Endothelial cell of umbilical vein (primary cell): ENCODE data around the gene MFN2. TPM values are rescaled to one million over a fixed set of nuclear protein-coding genes. Genes with fewer than 3 reads are reported as not detected.

Experiments used
- BruUV-seq: library from RNA; stranded (reverse); fragments of 400-500 nt; replicated peaks from 2 replicates; lab custom pipeline; 2021; lab: Mats Ljungman, UMichigan
- CTCF ChIA-PET: fragments of 300-600, 350-600 bp; sonication (Branson Sonifier 250); formaldehyde crosslinking; loops from one replicate; lab custom pipeline; 2021; ENCODE audit warnings: antibody characterized with exemption, inconsistent platforms; lab: Charles Lee
- POLR2A ChIA-PET: fragments of 300-600, 350-600 bp; sonication (Branson Sonifier 250); formaldehyde crosslinking; loops from one replicate; lab custom pipeline; 2021; ENCODE audit warnings: antibody characterized with exemption, inconsistent platforms; lab: Charles Lee
- DNase-seq: peaks from one replicate; pipeline ENCODE4 v3.0.0-alpha.2; 2011; ENCODE audit warnings: low read depth, low spot score
- FAIRE-seq: peaks from 2 replicates; lab custom pipeline; 2011; peaks lifted over from hg19 to GRCh38; lab: Jason Lieb, UNC
- H2AFZ ChIP-seq: 2 replicates; pipeline ENCODE4 v1.6.0; 2012; ENCODE audit warnings: low read depth, low read length, control low read depth, inconsistent platforms
- H3K27ac ChIP-seq: 2 replicates; pipeline ENCODE4 v1.5.1; 2011; ENCODE audit warnings: low read depth, mild to moderate bottlenecking, control low read depth, low read length, moderate library complexity; ENCODE audit not compliant: insufficient read depth
- H3K27me3 ChIP-seq, 2 experiments: 2 replicates each; pipeline versions ENCODE4 v1.6.0 to v1.6.1; 2011; ENCODE audit warnings: low read length in 2 of 2, mixed read lengths in 1 of 2; ENCODE audit not compliant: control insufficient read depth in 2 of 2, insufficient read depth in 2 of 2
- H3K36me3 ChIP-seq, 2 experiments: 2 replicates in 1 of 2; 3 replicates in 1 of 2; pipeline ENCODE4 v1.5.1; 2011; ENCODE audit warnings: low read length in 2 of 2, mild to moderate bottlenecking in 1 of 2, moderate library complexity in 1 of 2; ENCODE audit not compliant: control insufficient read depth in 2 of 2, insufficient read depth in 2 of 2; ENCODE audit errors: extremely low read depth in 1 of 2
- H3K4me1 ChIP-seq: 3 replicates; pipeline ENCODE4 v1.5.1; 2011; ENCODE audit warnings: mild to moderate bottlenecking, low read length; ENCODE audit not compliant: control insufficient read depth, insufficient read depth; ENCODE audit errors: extremely low read depth
- H3K4me2 ChIP-seq: 2 replicates; pipeline ENCODE4 v1.6.1; 2011; ENCODE audit warnings: low read length, control low read depth, mixed read lengths; ENCODE audit not compliant: insufficient read depth
- H3K4me3 ChIP-seq, 3 experiments: fragments of 200-600 bp in 1 of 3; sonication (generic), shearing (Covaris generic) in 1 of 3; replicated peaks in 1 of 3; 2 replicates each; pipeline ENCODE4 v1.5.1; 2011 to 2016; ENCODE audit warnings: control low read depth in 3 of 3, low read length in 3 of 3, mild to moderate bottlenecking in 2 of 3, inconsistent platforms in 1 of 3, low read depth in 1 of 3, moderate library complexity in 1 of 3; ENCODE audit not compliant: insufficient read depth in 1 of 3
- H3K79me2 ChIP-seq: 2 replicates; pipeline ENCODE4 v1.6.0; 2012; ENCODE audit warnings: low read length, inconsistent platforms; ENCODE audit not compliant: control insufficient read depth, insufficient read depth
- H3K9ac ChIP-seq: replicated peaks from 2 replicates; pipeline ENCODE3; 2011; ENCODE audit warnings: low read length, control low read depth; ENCODE audit not compliant: insufficient read depth; ENCODE audit errors: extremely low read depth
- H3K9me1 ChIP-seq: replicated peaks from 3 replicates; pipeline ENCODE4 v1.6.0; 2011; ENCODE audit warnings: mild to moderate bottlenecking, low read length; ENCODE audit not compliant: control insufficient read depth, insufficient read depth; ENCODE audit errors: extremely low read depth
- H3K9me3 ChIP-seq: replicated peaks from 2 replicates; pipeline ENCODE4 v1.5.1; 2012; ENCODE audit warnings: low read length, inconsistent platforms; ENCODE audit not compliant: control insufficient read depth, insufficient read depth
- H4K20me1 ChIP-seq: replicated peaks from 2 replicates; pipeline ENCODE3; 2011; ENCODE audit warnings: mild to moderate bottlenecking, low read length; ENCODE audit not compliant: control insufficient read depth, insufficient read depth; ENCODE audit errors: extremely low read depth
- CTCF ChIP-seq, 2 donors: IDR thresholded peaks; 1 replicate in 1 of 2; 2 replicates in 1 of 2; pipeline ENCODE4 v1.5.1; 2011; ENCODE audit warnings: low read length in 2 of 2, mild to moderate bottlenecking in 2 of 2, moderate library complexity in 2 of 2, control low read depth in 1 of 2, inconsistent platforms in 1 of 2, low read depth in 1 of 2; ENCODE audit not compliant: insufficient read depth in 1 of 2; ENCODE audit errors: extremely low read depth in 1 of 2
- EZH2 ChIP-seq: IDR thresholded peaks from 2 replicates; pipeline ENCODE4 v1.6.1; 2012; ENCODE audit warnings: borderline replicate concordance, low read depth, mild to moderate bottlenecking, moderate library complexity, low read length, inconsistent platforms; ENCODE audit not compliant: severe bottlenecking
- FOS ChIP-seq: IDR thresholded peaks from 2 replicates; pipeline ENCODE4 v1.6.1; 2011; ENCODE audit warnings: mild to moderate bottlenecking, low read length, moderate library complexity, borderline replicate concordance; ENCODE audit not compliant: insufficient read depth
- GATA2 ChIP-seq: IDR thresholded peaks from 2 replicates; pipeline ENCODE4 v1.7.0; 2011; ENCODE audit warnings: low read depth, mild to moderate bottlenecking, moderate library complexity, mixed read lengths, low read length; ENCODE audit not compliant: insufficient read length, insufficient read depth
- JUN ChIP-seq: IDR thresholded peaks from 2 replicates; pipeline ENCODE4 v1.6.1; 2011; ENCODE audit warnings: borderline replicate concordance, low read depth; ENCODE audit not compliant: insufficient read length, insufficient read depth
- MAX ChIP-seq: IDR thresholded peaks from 2 replicates; pipeline ENCODE4 v1.6.1; 2011; ENCODE audit not compliant: insufficient read depth, insufficient read length
- MYC ChIP-seq: IDR thresholded peaks from one replicate; pipeline ENCODE4 v1.6.1; 2011; ENCODE audit warnings: mild to moderate bottlenecking, low read depth, low read length
- POLR2A ChIP-seq: IDR thresholded peaks from 2 replicates; pipeline ENCODE4 v1.6.1; 2012; ENCODE audit warnings: low read depth, mild to moderate bottlenecking, control low read depth, low read length
- POLR2AphosphoS5 ChIP-seq: IDR thresholded peaks from 2 replicates; pipeline ENCODE4 v1.6.1; 2012; ENCODE audit warnings: low read depth, mild to moderate bottlenecking, control low read depth, low read length, moderate library complexity; ENCODE audit not compliant: insufficient read depth
- dilution Hi-C: fragments of 300-500 bp; cut with MboI; formaldehyde crosslinking; loops from one replicate; pipeline ENCODE4 v1.15.0; 2019; ENCODE audit warnings: low sequenced_read_pairs; ENCODE audit not compliant: extremely low pct_ligation_motif_present
- intact Hi-C: fragments of 100-400 bp; cut with micrococcal nuclease; formaldehyde crosslinking; loops from one replicate; pipeline ENCODE4 v1.10.0; 2022
- polyA plus RNA-seq, 4 experiments: library from polyadenylated mRNA; depleted of rRNA in 3 of 4; stranded (reverse) in 3 of 4; unstranded in 1 of 4; fragments of >200 nt; gene quantifications; 2 replicates each; pipeline versions ENCODE4 v1.2.1 to v1.2.3, GENCODE V29; 2011 to 2012; ENCODE audit warnings: missing spikeins in 1 of 4
- total RNA-seq: library from RNA; stranded (reverse); gene quantifications from 2 replicates; pipeline ENCODE4 v1.2.3, GENCODE V29; 2021

Gene MFN2
- total and polyA plus RNA-seq, 2 donors (not counting 3 experiments of a cell fraction or from before 2014, with no cell fraction given), result 51.4 to 82.4 TPM

GRCh38 chr1:12015499-12015898 is 35.3 kb downstream of the MFN2 start:
- Histone ChIP-seq H2AFZ (no peak overlapping the region), H3K27me3 (no peaks in the 10 kb centered on the region), H4K20me1 (no peaks in the 10 kb centered on the region), H3K36me3 (peaks cover 5 to 16% of the 10 kb centered on the region in 2 experiments), H3K27ac (no peak overlapping the region), H3K4me2 (no peak overlapping the region), H3K4me1 (no peaks in the 10 kb centered on the region), H3K9me3 (no peaks in the 10 kb centered on the region), H3K9ac (no peak overlapping the region), H3K9me1 (no peaks in the 10 kb centered on the region), H3K79me2 (peaks cover 6% of the 10 kb centered on the region), H3K4me3 (no peak overlapping the region)
- BruUV-seq, result no TSS peak
- TF ChIP-seq MAX (no peak), JUN (no peak), CTCF (IDR thresholded peaks at IDR 0.05; ENCODE audit: extremely low read depth in 1 of 2, insufficient read depth in 1 of 2, low read depth in 1 of 2, low read length in 2 of 2) (no peak), GATA2 (no peak), POLR2A (no peak), MYC (no peak), FOS (no peak), POLR2AphosphoS5 (no peak), EZH2 (no peak)
- DNase-seq (no peak), FAIRE-seq (no peak)
- ChIA-PET CTCF (no interaction called here), POLR2A (no interaction called here)
- dilution Hi-C loops (no loop called here), intact Hi-C loops (no loop called here)
